HepG2 (cell line): Measurements from ENCODE around the gene NCAPD2. TPM values are rescaled to one million over a fixed set of nuclear protein-coding genes. Genes with fewer than 3 reads are reported as not detected.

Source experiments
- CBX1 ChIP-seq: IDR thresholded peaks from one replicate; pipeline ENCODE4 v1.6.1; 2016; ENCODE audit warnings: antibody characterized with exemption, low read depth
- CERS6 ChIP-seq: sonication (generic); formaldehyde crosslinking; IDR thresholded peaks from 2 replicates; pipeline ENCODE4 v1.5.0; 2020; ENCODE audit warnings: missing genetic modification reagents
- HES4 ChIP-seq: sonication (generic); formaldehyde crosslinking; IDR thresholded peaks from 2 replicates; pipeline ENCODE4 v1.9.0; 2021; ENCODE audit warnings: mild to moderate bottlenecking, missing genetic modification reagents, borderline replicate concordance
- KLF9 ChIP-seq: IDR thresholded peaks from 2 replicates; pipeline ENCODE4 v1.6.1; 2016; ENCODE audit warnings: low read depth
- MXD1 ChIP-seq: sonication (generic); formaldehyde crosslinking; IDR thresholded peaks from 2 replicates; pipeline ENCODE4 v1.4.0; 2020; ENCODE audit warnings: mild to moderate bottlenecking, missing genetic modification reagents
- NFKB2 ChIP-seq: sonication (generic); formaldehyde crosslinking; IDR thresholded peaks from 2 replicates; pipeline ENCODE4 v1.4.0; 2020; ENCODE audit warnings: missing genetic modification reagents, borderline replicate concordance
- SALL1 ChIP-seq: sonication (generic); formaldehyde crosslinking; IDR thresholded peaks from 2 replicates; pipeline ENCODE4 v1.8.0; 2022; ENCODE audit warnings: mild to moderate bottlenecking, missing genetic modification reagents
- THAP7 ChIP-seq: sonication (generic); formaldehyde crosslinking; IDR thresholded peaks from 2 replicates; pipeline ENCODE4 v1.8.1; 2023; ENCODE audit warnings: mild to moderate bottlenecking, missing genetic modification reagents
- THAP9 ChIP-seq: sonication (generic); formaldehyde crosslinking; IDR thresholded peaks from 2 replicates; pipeline ENCODE4; 2020; ENCODE audit warnings: missing genetic modification reagents, mild to moderate bottlenecking, borderline replicate concordance
- ZNF275 ChIP-seq: sonication (generic); formaldehyde crosslinking; IDR thresholded peaks from 2 replicates; pipeline ENCODE4 v1.8.0; 2022; ENCODE audit warnings: missing genetic modification reagents, mild to moderate bottlenecking, inconsistent platforms, borderline replicate concordance
- ZNF609 ChIP-seq: sonication (generic); formaldehyde crosslinking; IDR thresholded peaks from 2 replicates; pipeline ENCODE4 v1.4.0; 2020; ENCODE audit warnings: mild to moderate bottlenecking, missing genetic modification reagents, borderline replicate concordance
- ZNF776 ChIP-seq: sonication (generic); formaldehyde crosslinking; IDR thresholded peaks from 2 replicates; pipeline ENCODE4 v1.4.0; 2020; ENCODE audit warnings: mild to moderate bottlenecking, missing genetic modification reagents
- ZXDC ChIP-seq: sonication (generic); formaldehyde crosslinking; IDR thresholded peaks from 2 replicates; pipeline ENCODE4 v1.5.0; 2020; ENCODE audit warnings: mild to moderate bottlenecking, missing genetic modification reagents
- polyA plus RNA-seq, 8 experiments: library from polyadenylated mRNA; depleted of rRNA in 3 of 8; stranded (reverse) in 7 of 8; unstranded in 1 of 8; fragments of >200 nt; fragmentation: Illumina TruSeq in 4 of 8; extraction: Trizol in 4 of 8; gene quantifications; 2 replicates each; pipeline versions ENCODE4 v1.2.1 to v1.2.3, GENCODE V29; 2011 to 2016; ENCODE audit warnings: low read depth in 4 of 8, missing spikeins in 1 of 8, mixed read lengths in 1 of 8; ENCODE audit not compliant: insufficient read depth in 1 of 8
- total RNA-seq, 5 experiments: library from RNA; depleted of rRNA; stranded (reverse); fragments of >200 nt; fragmentation: Illumina TruSeq; extraction: Trizol; gene quantifications; 2 replicates each; pipeline ENCODE4 v1.2.3, GENCODE V29; 2016; ENCODE audit warnings: low read depth in 1 of 5

NCAPD2 gene
- total and polyA plus RNA-seq, 2 of the 13 experiments (the other 11 are each of a cell fraction or from before 2014, with no cell fraction given): 51.1 to 65.6 TPM

GRCh38 chr12:6493497-6494257 lies at the start of gene NCAPD2 (continued):
- TF ChIP-seq ZXDC (CRISPR knock-in tag): 0 out of 2 replicates have a peak, but pooled peaks have one; percentile 69
- no peak for TF ChIP-seq THAP9 (CRISPR knock-in tag)
- no peak for TF ChIP-seq ZNF275 (CRISPR knock-in tag)
- TF ChIP-seq ZNF609 (CRISPR knock-in tag): no peak
- no peak; the same call in 1 of the 2 replicates for TF ChIP-seq NFKB2 (CRISPR knock-in tag)
- TF ChIP-seq CBX1: no peak
- TF ChIP-seq CERS6 (CRISPR knock-in tag): no peak
- TF ChIP-seq SALL1 (CRISPR knock-in tag): no peak
- TF ChIP-seq MXD1 (CRISPR knock-in tag): no peak; the same call in 1 of the 2 replicates
- no peak for TF ChIP-seq THAP7
- no peak for TF ChIP-seq ZNF776
- TF ChIP-seq KLF9 (CRISPR knock-in tag): no peak
- no peak for TF ChIP-seq HES4 (CRISPR knock-in tag)
